ENCODE results near the gene CACNA2D1. TPM values are rescaled to one million over a fixed set of nuclear protein-coding genes. Genes with fewer than 3 reads are reported as not detected.

CACNA2D1 gene
- total RNA-seq, 1 experiment from 2014 or later: 9.8 TPM

GRCh38 chr7:82293467-82293866 is 150.1 kb downstream of the CACNA2D1 start:
- no TSS peak for BruUV-seq (replicated peaks)
- intact Hi-C loops (cut with micrococcal nuclease; ENCODE audit: unreplicated experiment) (no loop called here), in situ Hi-C loops (cut with HindIII; ENCODE audit: low pct_unique_long_range_greater_than_20kb, low sequenced_read_pairs) (no loop called here)
- Histone ChIP-seq H3K27ac (ENCODE audit: low read length) (no peak overlapping the region), H3K4me3 (ENCODE audit: low read depth in 2 of 2, low read length in 2 of 2) (no peak overlapping the region), H3K9me3 (ENCODE audit: control insufficient read depth, insufficient read depth, low read depth, low read length) (peaks cover 4% of the 10 kb centered on the region; the same call in 1 of the 2 replicates), H3K4me1 (ENCODE audit: control insufficient read depth, insufficient read depth, low read length) (no peaks in the 10 kb centered on the region), H3K27me3 (ENCODE audit: control insufficient read depth, insufficient read depth, low read length) (no peaks in the 10 kb centered on the region), H3K36me3 (ENCODE audit: control insufficient read depth, insufficient read depth, low read length) (no peaks in the 10 kb centered on the region)
- no peak for ATAC-seq
- CTCF ChIA-PET: no interaction called here
- DNase-seq (ENCODE audit: low read depth, low spot score): no peak
- POLR2A ChIA-PET: no interaction called here
- TF ChIP-seq SIN3A (IDR thresholded peaks at IDR 0.05; ENCODE audit: borderline replicate concordance, insufficient read depth, low read depth, low read length) (no peak), TCF7L2 (IDR thresholded peaks at IDR 0.05; ENCODE audit: low read depth, low read length) (no peak), POLR2AphosphoS5 (IDR thresholded peaks at IDR 0.05; ENCODE audit: low read depth, low read length) (no peak), REST (IDR thresholded peaks at IDR 0.05; ENCODE audit: insufficient read depth in 1 of 2, low read depth in 2 of 2, low read length in 1 of 2) (no peak), CTCF (IDR thresholded peaks at IDR 0.05) (no peak)

GRCh38 chr7:82291931-82292330 is 151.6 kb downstream of the CACNA2D1 start:
- CTCF ChIA-PET: no interaction called here
- Histone ChIP-seq H3K27ac (ENCODE audit: low read length) (no peak overlapping the region), H3K9me3 (ENCODE audit: control insufficient read depth, insufficient read depth, low read depth, low read length) (peaks cover 4% of the 10 kb centered on the region; the same call in 1 of the 2 replicates), H3K36me3 (ENCODE audit: control insufficient read depth, insufficient read depth, low read length) (no peaks in the 10 kb centered on the region), H3K4me3 (ENCODE audit: low read depth in 2 of 2, low read length in 2 of 2) (no peak overlapping the region), H3K4me1 (ENCODE audit: control insufficient read depth, insufficient read depth, low read length) (no peaks in the 10 kb centered on the region), H3K27me3 (ENCODE audit: control insufficient read depth, insufficient read depth, low read length) (no peaks in the 10 kb centered on the region)
- BruUV-seq (replicated peaks): no TSS peak
- DNase-seq (ENCODE audit: low read depth, low spot score) (no peak), ATAC-seq (no peak)
- no peak for TF ChIP-seq SIN3A (IDR thresholded peaks at IDR 0.05; ENCODE audit: borderline replicate concordance, insufficient read depth, low read depth, low read length)
- TF ChIP-seq CTCF (IDR thresholded peaks at IDR 0.05): no peak
- no peak for TF ChIP-seq REST (IDR thresholded peaks at IDR 0.05; ENCODE audit: insufficient read depth in 1 of 2, low read depth in 2 of 2, low read length in 1 of 2)
- no peak for TF ChIP-seq TCF7L2 (IDR thresholded peaks at IDR 0.05; ENCODE audit: low read depth, low read length)
- no peak for TF ChIP-seq POLR2AphosphoS5 (IDR thresholded peaks at IDR 0.05; ENCODE audit: low read depth, low read length)
- POLR2A ChIA-PET: no interaction called here
- intact Hi-C loops (cut with micrococcal nuclease; ENCODE audit: unreplicated experiment): no loop called here
- in situ Hi-C loops (cut with HindIII; ENCODE audit: low pct_unique_long_range_greater_than_20kb, low sequenced_read_pairs): no loop called here
